ENCODE results near the gene FSCN2.

FSCN2 gene

DNA sequence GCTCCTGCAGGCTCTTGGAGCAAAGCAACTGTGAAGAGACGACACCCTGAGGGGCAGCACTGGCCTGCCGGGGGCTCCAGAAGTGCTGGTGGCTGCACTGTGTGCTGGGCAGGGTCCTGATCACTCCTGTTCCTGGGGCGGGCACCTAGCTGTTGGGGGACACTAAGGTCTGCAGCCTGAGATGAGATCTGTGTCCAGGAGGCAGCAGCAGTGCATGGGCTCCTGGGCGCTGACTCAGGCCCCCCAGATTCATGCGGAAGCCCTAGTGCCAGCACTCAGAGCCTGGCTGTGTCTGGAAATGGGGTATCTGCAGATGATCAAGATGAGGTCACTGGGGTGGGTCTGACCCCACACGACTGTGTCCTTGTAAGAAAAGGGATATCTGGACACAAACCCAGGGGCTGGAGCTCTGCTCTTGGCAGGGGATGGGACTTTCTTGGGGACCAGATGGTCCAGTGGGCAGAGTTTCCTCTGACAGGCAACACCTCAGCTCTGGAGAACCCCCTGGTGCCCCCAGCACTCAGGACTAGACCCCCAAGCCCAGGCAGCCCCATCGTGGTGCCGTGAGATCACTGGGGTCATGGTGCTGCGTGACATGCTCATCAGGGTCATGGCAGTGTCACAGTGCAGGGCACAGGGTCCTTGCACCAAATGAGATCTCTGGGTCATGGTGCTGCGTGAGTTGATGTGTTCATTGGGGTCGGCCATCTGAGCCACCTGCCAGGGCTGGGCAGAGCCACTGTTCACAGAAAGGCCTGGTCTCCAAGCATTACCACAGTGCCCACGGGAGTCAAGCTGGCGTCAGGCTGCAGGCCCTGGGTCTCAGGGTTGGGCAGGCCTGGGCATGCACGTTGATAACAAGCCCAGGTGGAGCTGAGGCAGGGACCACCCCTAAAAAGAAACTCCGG is 14.5 kb downstream of the FSCN2 start:
- no peak for FAIRE-seq

DNA sequence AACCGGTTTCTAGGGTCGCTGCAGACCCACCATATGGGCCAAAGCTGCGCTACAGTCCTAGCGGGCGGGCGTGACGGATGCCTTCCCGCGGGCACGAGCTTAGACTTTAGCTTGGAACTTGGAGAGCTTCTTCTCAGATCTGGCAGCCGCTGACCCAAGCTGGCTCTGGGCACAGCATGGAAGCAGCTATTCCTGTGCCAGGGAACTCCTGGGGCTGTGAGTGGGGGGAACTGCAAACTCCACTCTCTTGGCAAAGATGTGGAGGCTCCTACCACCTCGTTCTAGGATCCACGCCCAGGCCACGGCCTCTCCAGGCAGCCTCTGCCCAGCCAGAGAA is 15.1 kb downstream of the FSCN2 start:
- no peak for FAIRE-seq

DNA sequence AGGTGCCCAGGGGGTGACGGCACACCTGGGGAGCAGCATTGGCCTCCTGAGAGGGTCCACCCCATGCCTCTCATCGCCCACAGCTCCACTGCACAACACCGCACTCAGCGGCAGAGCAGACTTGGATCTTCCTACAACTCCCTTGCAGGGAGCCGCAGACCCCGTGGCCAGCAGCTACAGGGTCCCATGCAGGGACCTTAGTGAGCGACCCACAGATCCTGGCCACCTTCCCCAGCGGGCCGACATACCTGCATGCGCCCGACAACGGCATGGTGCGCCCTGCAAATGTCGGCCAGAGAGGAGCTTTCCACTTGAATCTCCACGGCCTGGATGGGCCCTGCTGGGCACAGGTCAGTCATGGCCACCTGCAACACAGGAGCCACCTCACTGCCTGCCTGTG is 15.6 kb downstream of the FSCN2 start:
- FAIRE-seq: no peak

DNA sequence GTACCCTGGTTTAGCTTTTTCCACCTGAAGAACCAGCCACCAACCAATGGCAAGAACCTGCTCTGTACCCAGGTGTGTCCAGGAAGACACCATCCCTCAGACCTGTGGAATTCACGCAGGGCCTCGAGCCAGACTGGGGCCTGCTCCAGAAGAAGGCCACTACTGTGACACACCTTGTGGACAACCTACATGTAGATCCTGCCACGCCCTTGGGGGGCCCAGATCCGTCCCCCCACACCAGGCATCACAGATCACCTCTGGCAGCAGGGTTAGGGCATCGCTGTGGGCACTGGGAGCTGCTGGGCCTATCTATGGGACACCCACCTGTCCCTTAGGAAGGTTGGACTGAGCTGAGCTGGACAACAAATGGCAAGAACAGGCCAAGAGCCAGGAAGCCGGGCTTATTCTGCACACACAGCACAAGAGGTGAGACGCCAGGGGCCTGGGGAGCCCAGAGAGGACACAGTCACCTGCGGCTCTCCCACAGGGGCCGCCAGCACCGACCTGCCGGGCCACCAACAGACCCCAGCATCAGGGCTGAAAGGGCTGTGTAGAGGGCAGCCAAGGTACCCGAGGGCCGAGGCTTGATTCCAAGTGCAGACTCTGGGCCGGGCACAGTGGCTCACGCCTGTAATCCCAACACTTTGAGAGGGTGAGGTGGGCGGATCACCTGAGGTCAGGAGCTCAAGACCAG is 16.3 kb downstream of the FSCN2 start:
- no peak for FAIRE-seq

DNA sequence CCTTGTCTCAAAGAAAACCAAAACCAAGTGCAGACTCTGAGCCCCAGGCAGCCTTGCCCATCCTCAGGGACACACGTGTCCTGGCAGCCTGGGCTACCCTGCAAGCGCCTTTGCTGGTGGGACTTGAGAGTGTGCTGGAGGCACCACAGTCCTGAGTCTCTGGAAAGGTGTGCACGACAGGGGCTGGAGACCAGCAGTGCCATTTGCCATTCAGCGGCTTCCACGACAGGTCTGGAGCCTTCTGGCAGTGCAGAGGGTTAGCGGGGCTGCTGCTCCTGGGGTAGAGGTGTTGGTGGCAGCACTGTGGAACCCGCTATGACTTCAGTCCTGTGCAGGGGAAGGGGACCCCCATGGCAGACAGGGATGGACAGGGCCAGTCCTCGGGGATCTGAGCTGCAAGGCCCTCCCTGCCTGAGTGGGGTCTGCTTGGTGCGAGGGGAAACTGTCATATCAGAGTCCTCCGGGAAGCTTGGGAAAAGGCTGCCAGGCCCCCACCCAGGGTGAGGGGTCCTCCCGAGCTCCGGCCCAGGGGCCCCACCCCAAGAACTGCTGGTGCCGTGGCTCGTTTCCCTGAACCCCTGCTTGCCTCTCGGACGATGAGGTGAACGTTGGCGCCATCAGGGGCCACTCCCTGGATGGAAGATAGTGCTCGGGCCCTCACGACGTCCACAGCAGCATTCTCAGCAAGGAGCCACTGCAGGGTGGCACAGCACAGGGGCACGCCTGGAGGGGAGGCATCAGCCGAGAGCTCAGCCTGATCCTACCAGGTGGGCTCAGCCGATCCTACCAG is 17.2 kb downstream of the FSCN2 start:
- FAIRE-seq: no peak

DNA sequence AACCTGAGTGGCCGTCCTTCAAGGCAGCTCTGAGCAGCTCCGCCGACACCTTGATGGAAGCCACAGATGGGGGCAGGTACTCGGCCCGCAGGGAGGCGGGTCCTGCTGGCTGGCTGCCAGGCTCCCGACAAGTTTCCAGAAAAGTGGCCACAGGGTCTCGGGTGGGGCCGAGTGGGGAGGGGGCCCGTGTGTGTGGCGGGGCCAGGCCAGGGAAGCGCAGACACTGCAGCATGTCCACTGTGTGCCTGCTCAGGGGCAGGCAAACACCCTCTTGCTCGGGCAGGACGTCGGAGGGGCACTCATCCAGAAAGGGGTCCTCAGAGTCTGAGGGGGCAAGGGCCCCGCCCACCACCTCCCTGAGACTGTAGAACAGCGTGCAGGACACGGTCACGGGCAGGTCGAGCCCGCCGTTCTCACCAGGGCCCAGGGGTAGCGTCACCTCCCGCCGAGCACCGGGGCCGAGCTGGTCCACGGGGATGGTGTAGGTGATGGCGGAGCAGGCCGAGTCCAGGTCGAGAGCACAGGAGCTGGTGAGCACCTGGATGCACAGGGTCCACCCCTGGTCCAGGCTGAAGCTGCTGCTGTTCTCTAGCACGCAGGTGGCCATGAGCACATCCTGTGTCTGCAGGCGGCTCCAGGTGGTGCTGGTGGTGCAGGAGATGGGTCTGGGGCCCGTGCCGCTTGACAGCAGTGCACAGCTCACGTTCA is 18.9 kb downstream of the FSCN2 start:
- no peak for FAIRE-seq

DNA sequence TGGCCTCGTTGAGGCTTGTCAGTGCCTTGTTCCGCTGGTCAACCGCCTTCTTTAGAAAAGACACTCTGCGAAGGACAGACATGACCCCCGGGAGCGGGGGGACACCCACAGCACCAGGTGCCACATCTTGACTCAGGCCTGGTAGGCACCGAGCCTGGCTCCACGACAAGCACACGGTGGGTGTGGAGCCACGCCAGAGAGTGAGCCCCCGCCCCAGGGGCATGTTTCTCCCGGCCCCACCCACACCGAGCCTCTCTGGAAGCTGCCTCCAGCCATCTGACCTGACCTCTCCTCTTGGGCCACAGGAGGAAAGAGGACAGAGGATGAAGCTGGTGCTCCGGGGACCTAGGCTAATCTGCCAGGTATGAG is 19.4 kb downstream of the FSCN2 start:
- no peak for FAIRE-seq

DNA sequence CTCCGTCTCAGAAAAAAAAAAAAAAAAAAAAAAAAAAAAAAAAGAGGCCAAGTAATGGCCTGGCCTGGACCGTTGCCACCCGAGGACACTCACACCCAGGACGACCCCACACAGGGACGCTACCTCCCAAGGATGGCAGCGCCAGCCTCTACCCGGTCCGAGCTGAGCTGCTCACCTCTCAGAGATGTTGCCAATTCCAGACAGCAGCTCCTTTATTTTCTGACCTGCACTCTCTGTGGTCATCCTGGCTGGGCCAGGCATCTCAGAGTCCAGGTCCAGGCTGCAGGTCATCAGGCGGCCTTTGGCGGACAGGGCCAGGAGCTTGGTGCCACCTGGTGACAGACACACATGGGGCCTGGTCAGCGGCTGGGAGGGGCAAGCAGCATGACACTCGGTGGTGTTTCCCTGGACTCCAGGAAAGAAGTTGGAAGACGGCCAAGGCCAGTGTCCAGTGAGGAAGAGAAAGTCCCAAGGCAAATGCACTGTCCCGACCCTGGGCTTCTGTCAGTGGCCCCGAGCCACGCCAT is 20.9 kb downstream of the FSCN2 start:
- FAIRE-seq: no peak

DNA sequence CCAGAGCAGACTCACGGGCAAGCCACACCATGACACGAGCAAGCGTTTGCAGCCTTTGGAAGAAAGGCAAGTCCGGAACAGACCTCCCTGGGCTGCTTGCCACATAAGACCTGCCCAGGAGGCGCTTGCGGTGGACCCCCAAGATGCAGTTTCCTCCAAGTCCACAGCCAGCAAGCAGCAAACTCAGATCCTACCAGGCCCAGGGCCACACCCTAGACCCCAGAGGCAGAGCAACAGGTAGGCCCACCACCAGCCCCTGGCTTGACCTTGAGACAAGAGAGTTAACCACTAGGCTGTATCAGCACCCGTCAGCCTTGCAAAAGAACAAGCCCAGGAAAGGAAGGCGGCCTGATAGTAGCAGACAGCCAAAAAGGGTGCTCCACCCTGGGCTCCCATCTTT is 21.6 kb downstream of the FSCN2 start:
- FAIRE-seq: no peak

DNA sequence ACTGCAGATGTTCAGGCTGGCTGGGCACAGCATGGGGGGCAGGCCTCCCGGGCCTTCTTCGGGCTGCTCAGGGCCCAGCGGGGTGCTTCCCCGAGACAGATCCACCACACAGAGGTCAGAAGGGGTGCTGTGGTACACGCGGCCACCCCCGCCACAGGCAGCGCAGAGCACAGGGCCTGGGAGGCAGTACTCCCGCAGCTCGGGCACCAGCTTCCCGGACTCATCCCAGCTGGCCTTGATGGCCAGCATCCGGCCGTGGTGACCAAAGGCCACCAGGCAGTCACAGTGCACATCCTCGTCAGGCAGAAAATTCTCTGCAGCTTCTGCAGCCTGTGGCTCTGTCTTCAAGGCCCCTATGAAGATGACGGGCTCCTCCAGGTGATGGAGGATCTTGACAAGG is 22.1 kb downstream of the FSCN2 start:
- FAIRE-seq: no peak

DNA sequence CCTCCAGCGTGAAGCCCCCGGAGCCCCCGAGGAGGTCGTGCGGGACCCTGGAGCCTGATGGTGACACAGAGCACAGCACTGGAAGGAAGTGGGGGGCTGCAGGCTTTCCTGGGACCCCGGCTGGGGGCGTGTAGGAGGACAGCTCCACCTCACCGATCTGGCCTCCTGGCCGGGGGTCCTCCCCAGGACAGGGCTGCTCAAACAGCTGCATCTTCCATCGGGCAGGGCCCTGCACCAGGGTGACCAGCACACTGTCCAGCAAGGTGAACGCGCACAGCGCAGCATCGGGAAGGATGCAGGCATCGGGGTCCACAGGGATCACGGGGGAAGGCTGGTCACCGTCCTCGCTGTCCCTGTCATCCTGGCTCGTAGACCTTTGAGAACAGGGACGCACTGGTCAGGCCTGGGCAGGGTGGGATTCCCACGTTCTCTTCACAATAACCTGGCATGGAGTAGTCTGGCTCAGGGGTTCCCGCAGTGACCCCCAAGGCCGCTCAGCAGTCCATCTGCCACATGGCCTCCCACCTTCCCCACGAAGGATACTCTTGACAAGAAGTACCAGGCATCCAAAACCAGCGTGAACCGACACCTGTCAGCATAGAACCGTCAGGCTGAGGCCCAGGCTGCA is 22.8 kb downstream of the FSCN2 start:
- FAIRE-seq: no peak

DNA sequence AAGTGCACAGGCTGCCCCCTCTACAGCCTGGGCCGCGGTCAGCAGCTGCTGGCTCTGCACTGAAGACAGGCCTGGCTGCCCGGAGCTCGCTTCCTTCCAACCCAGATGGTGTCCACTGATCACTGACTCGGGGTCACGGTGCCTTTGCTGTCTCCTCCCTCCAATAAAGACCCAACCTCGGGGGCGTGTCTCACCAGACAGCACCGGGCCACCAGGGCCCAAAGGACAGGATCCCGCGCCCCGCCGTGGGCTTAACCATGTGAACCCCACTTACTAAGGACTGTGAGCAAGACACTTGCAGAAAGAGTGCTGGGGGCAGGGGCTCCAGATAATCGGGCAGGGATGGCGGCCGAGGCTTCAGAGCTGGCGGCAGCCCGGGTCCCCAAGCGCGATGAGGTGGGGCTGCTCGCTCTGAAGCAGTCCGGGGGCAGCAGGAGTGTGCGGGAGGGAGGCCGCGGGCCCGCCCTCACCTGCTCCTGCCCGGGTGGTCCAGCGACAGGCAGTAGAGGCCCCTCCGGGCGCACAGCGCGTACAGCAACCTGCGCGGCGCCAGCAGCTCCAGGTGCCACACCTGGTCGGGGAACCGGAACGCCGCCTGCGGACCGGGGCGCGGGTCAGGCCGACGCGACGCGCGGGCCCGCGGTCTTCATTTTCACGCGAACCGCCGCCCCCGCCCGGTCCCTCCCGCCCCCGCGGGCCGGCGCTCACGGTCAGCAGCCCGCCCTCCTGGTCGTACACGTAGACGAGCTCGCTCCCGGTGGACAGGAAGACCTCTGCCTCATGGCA is 23.5 kb downstream of the FSCN2 start:
- no peak for FAIRE-seq

DNA sequence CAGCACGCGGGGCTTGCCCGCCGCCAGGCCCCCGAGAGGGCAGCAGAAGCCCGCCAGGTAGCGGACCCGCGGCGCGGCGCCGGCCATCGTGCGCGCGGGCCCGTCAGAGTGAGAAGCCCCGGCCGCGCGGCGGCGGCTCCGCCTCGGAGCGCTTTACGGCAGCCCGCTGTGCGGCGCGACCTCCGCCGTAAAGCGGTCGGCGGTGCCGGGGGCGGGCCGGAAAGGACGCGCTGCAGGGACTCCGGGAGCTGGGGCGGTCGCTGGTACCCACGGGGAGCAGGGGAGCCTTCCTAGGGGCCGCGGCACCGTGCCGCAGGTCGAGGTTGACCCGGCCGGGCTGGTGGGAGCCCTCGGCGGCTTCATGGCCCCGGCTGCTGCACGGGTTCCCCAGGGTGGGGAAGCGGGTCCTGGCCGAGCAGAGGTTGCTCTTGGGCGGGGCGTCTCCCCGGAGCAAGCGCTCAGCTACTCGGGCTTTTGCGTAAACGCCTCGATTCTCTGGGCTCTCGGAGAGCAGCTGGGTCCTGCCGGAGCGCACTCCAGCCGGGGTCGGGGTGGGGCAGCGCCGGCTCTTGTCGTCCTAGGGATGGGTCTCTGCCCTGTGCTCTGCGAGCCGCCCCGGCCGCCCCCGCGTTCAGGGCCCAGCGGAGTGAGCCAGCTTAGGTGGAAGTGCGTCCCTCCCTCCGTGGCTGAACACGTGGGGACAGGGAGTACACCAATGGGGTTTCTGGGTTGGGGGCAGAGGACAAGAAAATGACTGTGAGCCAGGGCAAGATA is 24.3 kb downstream of the FSCN2 start, which contains the start of gene FAAP100:
Gene FAAP100 (minus strand): TSS at position 110 of the 774 bp plus-strand sequence. CDS start 23 bp downstream, at position 87.
- FAIRE-seq: no peak

DNA sequence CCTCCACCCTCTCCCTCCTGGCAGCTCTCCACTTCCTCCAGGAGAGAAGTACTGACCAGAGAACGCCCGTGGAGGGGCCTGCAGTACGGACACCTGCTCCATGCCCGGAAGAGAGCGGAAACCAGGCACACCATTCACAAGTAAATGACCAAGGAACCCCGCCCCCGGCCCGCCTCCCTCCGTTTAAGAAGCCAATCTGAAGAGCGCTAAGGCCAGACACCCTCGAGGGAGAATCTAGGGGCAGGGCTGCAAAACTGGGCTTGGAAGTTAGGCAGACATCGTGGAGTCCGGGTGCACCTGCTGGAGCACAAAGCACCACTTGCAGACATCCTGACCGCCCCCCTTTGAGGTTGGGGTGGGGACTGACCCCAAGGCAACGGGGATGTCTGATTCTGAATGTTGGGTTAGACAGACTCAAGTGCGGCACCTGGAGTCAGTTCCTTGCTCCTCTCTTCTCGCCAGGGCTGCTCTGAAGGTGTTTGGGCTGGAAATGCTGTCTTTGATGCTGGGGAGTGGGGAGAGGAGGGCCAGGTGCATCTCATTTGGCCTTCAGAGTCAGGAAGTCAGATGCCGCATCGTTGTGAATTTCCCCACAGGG is 24.9 kb downstream of the FSCN2 start:
- FAIRE-seq: peak; percentile 74

DNA sequence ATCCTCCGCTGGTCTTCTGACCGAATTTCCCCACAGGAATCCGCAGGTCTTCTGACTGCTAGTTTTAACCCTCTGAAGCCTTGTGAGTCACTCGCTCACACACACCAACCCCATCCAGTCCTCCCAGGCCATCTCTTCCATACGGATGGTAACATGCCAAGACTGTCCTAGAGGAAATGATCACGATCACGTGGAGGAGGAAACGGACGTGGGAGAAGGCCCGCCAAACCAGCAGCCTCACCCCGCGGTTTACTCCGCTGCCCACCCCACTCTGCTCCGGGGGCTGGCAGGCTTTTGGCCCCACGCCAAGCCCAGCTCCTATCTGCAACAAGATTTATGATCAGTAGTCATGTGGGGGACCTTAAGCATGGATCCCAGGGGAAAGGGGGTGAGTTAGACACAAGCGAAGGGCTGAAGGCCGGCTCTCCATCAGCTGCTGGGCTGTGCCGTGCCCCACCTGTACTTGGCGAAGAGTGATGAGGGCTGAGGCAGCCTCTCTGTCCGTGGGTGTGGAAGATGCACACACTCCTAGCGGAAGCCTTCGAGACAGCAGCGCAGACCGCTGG is 25.5 kb downstream of the FSCN2 start:
- no peak for FAIRE-seq

DNA sequence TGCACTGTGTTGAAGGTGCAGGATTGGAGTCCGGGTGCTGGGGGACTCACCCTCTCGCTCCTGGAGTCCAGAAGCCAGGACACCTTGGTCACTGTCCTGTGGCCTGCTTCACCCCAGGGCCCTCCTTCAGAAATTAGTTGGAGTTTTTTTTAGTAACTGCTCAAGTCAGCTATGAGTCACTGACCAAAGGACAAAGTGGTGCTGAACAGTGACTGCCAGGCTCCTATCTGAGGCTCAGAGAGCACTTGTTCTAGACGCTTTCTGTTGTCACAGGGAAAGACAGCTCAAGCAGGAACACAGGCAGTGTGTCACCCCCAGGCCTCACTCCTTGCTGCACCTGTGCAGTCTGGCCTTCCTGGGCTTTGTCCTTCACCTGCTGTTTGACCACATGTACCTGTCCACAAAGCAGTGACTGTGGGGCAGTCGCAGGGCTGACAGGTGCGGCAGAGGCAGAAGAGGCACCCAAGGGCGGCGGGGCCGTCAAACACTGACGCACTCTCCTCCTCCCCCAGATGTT is 28.1 kb downstream of the FSCN2 start:
- no peak for FAIRE-seq

DNA sequence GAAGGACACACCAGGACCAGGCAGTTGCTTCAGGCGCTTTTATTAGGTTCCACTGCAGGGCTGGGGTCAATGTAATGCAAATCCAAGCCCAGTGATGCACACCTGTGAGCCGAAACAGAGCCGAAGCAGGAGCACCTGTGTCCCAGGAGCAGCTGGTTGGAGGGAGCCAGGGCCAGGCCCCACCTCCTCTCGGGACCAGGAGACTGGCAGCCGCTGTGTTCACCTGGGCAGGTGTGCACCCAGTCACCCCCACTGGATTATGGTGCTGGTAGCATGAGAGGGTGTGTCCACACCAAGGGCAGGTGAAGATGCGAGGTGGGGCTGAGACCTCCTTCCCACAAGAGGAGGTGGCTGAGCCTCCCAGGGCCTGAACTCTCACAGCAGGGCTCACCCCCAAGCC is 28.7 kb downstream of the FSCN2 start:
- FAIRE-seq: no peak

DNA sequence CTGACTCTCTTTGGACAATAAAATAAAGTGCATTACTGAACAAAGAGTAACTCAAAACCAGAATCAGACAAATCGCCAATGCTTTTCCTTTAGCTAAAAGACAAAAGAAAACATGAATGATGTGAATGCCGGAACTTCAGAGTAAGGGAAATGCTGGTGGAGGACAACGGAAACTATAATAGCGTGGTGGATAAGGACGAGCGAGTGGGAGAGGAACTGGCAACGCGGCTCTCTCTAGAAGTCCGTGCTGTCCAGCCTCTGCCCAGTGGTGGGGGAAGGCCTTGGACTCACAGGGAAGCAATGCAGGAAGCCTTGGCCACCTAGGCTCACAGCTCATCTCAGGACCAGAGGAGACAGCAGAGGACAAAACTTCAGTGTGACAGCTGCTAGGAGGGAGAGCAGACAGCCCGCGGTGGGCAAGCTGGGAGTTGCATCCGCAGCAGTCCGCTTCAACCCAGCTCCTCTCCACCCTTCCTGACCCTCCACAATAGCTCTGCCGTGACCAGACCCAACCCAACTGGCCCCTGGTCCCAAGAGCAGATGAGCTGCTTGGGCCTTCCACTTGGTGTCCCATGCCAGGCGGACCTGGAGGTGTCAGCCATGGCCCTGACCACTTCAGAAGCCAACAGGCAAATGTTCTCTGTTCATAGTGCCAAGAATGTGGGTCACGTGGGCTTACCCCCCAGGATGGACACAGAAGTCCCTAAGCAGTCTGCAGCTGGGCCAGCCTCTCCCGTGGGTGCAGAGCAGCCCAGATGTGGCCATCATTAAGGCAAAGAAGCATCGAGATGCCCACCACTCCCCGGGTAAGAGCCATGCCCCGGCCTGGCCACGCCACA is 29.3 kb downstream of the FSCN2 start:
- no peak for FAIRE-seq

DNA sequence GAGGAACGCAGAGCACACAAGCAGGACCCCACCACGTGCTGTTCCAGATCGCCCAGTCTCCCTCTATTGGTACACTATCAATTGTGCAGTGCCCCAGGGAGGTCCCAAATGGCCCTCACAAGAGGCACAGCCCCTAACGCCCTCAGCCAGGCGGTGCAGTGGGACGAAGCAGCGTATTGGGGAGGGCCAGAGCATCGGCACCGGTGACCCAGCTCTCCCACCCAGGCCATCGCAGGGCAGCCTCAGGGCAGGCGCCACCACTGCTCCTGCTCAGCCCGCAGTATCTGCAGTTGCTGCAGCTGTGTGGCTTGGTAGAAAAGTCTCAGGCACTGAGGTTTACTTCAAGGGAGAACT is 29.9 kb downstream of the FSCN2 start:
- no peak for FAIRE-seq
